ENCODE results near the gene TRDMT1.

The TRDMT1 gene

GRCh38 chr10:17203416-17203815 lies 1.9 kb upstream of the TRDMT1 start:
- no peak for TF ChIP-seq CTCF (IDR thresholded peaks at IDR 0.05; ENCODE audit: low read depth, low read length, missing control alignments)
- H3K4me3 ChIP-seq (ENCODE audit: low read depth, low read length), result no peak overlapping the region
- DNase-seq (ENCODE audit: low read depth), result no peak

- no peak for TF ChIP-seq CTCF (IDR thresholded peaks at IDR 0.05; ENCODE audit: low read depth, low read length, missing control alignments)
- DNase-seq (ENCODE audit: low read depth), result no peak
- no peak overlapping the region for H3K4me3 ChIP-seq (ENCODE audit: low read depth, low read length)
These were observed 1.5 kb upstream of the TRDMT1 start for GRCh38 chr10:17202999-17203398.

GRCh38 chr10:17202506-17202905 lies 1.0 kb upstream of the TRDMT1 start:
- DNase-seq (ENCODE audit: low read depth), result no peak
- no peak overlapping the region for H3K4me3 ChIP-seq (ENCODE audit: low read depth, low read length)
- TF ChIP-seq CTCF (IDR thresholded peaks at IDR 0.05; ENCODE audit: low read depth, low read length, missing control alignments), result no peak

GRCh38 chr10:17201794-17202116 lies 283 bp upstream of the TRDMT1 start:
- peak overlapping the region; percentile 65; the same call in 1 of the 2 replicates for H3K4me3 ChIP-seq (ENCODE audit: low read depth, low read length)
- DNase-seq (ENCODE audit: low read depth), result no peak
- no peak for TF ChIP-seq CTCF (IDR thresholded peaks at IDR 0.05; ENCODE audit: low read depth, low read length, missing control alignments)

GRCh38 chr10:17200001-17200911 lies 1.2 kb downstream of the TRDMT1 start:
- peak overlapping the region; percentile 65 for H3K4me3 ChIP-seq (ENCODE audit: low read depth, low read length)
- TF ChIP-seq CTCF (IDR thresholded peaks at IDR 0.05; ENCODE audit: low read depth, low read length, missing control alignments), result no peak
- peak; percentile 2 for DNase-seq (ENCODE audit: low read depth)

GRCh38 chr10:17199351-17199804 lies 2.1 kb downstream of the TRDMT1 start:
- no peak for TF ChIP-seq CTCF (IDR thresholded peaks at IDR 0.05; ENCODE audit: low read depth, low read length, missing control alignments)
- H3K4me3 ChIP-seq (ENCODE audit: low read depth, low read length), result no peak overlapping the region
- DNase-seq (ENCODE audit: low read depth), result no peak

GRCh38 chr10:17196573-17196972 lies 4.9 kb downstream of the TRDMT1 start:
- TF ChIP-seq CTCF (IDR thresholded peaks at IDR 0.05; ENCODE audit: low read depth, low read length, missing control alignments), result no peak

More at GRCh38 chr10:17196573-17196972, 4.9 kb downstream of the TRDMT1 start:
- no peak overlapping the region for H3K4me3 ChIP-seq (ENCODE audit: low read depth, low read length)
- no peak for DNase-seq (ENCODE audit: low read depth)
